B cell (primary cell): ENCODE data around the gene ACTMAP. TPM values are rescaled to one million over a fixed set of nuclear protein-coding genes. Genes with fewer than 3 reads are reported as not detected.

Source experiments
- ATAC-seq: fragments of 200-7000 bp; cut with Tn5 transposase; one replicate; pipeline ENCODE4 v1.10.0; 2021; ENCODE audit warnings: low read depth, mild to moderate bottlenecking, moderate number of reproducible peaks, moderate library complexity
- CTCF ChIA-PET: fragments of 350-600 bp; sonication (Branson Sonifier 250); formaldehyde crosslinking; loops from one replicate; lab custom pipeline; 2021; ENCODE audit warnings: antibody characterized with exemption, inconsistent platforms; lab: Charles Lee
- POLR2A ChIA-PET: fragments of 350-600 bp; sonication (Branson Sonifier 250); formaldehyde crosslinking; loops from one replicate; lab custom pipeline; 2021; ENCODE audit warnings: antibody characterized with exemption; lab: Charles Lee
- DNase-seq: peaks from one replicate; pipeline ENCODE4 v3.0.0; 2013
- H2AFZ ChIP-seq: 2 replicates; pipeline ENCODE4 v1.6.1; 2012; ENCODE audit warnings: mild to moderate bottlenecking, low read depth, low read length; ENCODE audit not compliant: insufficient read depth, poor library complexity, severe bottlenecking
- H3K27ac ChIP-seq, 2 donors: 1 replicate in 1 of 2; 2 replicates in 1 of 2; pipeline ENCODE4 v1.5.1; 2012 to 2013; ENCODE audit warnings: low read length in 2 of 2, mild to moderate bottlenecking in 2 of 2, moderate library complexity in 1 of 2
- H3K27me3 ChIP-seq, 4 experiments: fragments of 200-600 bp in 1 of 4; sonication (generic) in 1 of 4; replicated peaks in 1 of 4; 1 replicate in 2 of 4; 2 replicates in 2 of 4; pipeline versions ENCODE4 v1.6.1 to v1.7.0; 2013 to 2016; ENCODE audit warnings: low read length in 3 of 4, mild to moderate bottlenecking in 2 of 4, mixed read lengths in 1 of 4, moderate library complexity in 1 of 4; ENCODE audit not compliant: insufficient read depth in 4 of 4, control insufficient read depth in 3 of 4; ENCODE audit errors: control extremely low read depth in 1 of 4
- H3K36me3 ChIP-seq, 2 experiments: replicated peaks in 1 of 2; 1 replicate in 1 of 2; 2 replicates in 1 of 2; pipeline versions ENCODE4 v1.6.1 to v1.7.1; 2013; ENCODE audit warnings: low read length in 1 of 2; ENCODE audit not compliant: insufficient read depth in 2 of 2, control insufficient read depth in 1 of 2; ENCODE audit errors: control extremely low read depth in 1 of 2, extremely low read depth in 1 of 2
- H3K4me1 ChIP-seq, 2 donors: fragments of 200-600 bp in 1 of 2; sonication (generic) in 1 of 2; 1 replicate in 1 of 2; 2 replicates in 1 of 2; pipeline versions ENCODE4 v1.5.1 to v1.6.1; 2013 to 2017; ENCODE audit warnings: low read length in 2 of 2; ENCODE audit not compliant: control insufficient read depth in 2 of 2, insufficient read depth in 2 of 2
- H3K4me2 ChIP-seq: replicated peaks from 2 replicates; pipeline ENCODE3; 2012; ENCODE audit warnings: mild to moderate bottlenecking, low read depth, low read length; ENCODE audit not compliant: poor library complexity, severe bottlenecking
- H3K4me3 ChIP-seq, 5 experiments: fragments of 200-600 bp in 1 of 5; sonication (generic) in 1 of 5; 1 replicate in 3 of 5; 2 replicates in 2 of 5; pipeline versions ENCODE4 v1.5.1 to v1.7.0; 2011 to 2016; ENCODE audit warnings: low read length in 4 of 5, mild to moderate bottlenecking in 4 of 5, low read depth in 2 of 5, control low read depth in 1 of 5, moderate library complexity in 1 of 5; ENCODE audit not compliant: insufficient read depth in 1 of 5; ENCODE audit errors: control extremely low read depth in 1 of 5, extremely low read depth in 1 of 5
- H3K79me2 ChIP-seq: fragments of 200-600 bp; sonication (generic); one replicate; pipeline ENCODE4 v1.6.0; 2016; ENCODE audit warnings: low read length; ENCODE audit not compliant: control insufficient read depth, insufficient read depth
- H3K9ac ChIP-seq: fragments of 200-600 bp; sonication (generic); 2 replicates; pipeline ENCODE4 v1.6.1; 2017; ENCODE audit warnings: mild to moderate bottlenecking, low read length, moderate library complexity
- H3K9me3 ChIP-seq, 3 donors: one replicate each; pipeline versions ENCODE4 v1.6.1 to v1.7.1; 2013; ENCODE audit warnings: low read length in 2 of 3; ENCODE audit not compliant: control insufficient read depth in 2 of 3, insufficient read depth in 1 of 3; ENCODE audit errors: control extremely low read depth in 1 of 3
- H4K20me1 ChIP-seq: 2 replicates; pipeline ENCODE4 v1.6.0; 2012; ENCODE audit warnings: mild to moderate bottlenecking, low read length; ENCODE audit not compliant: insufficient read depth, control insufficient read depth, poor library complexity, severe bottlenecking
- H3K27ac Mint-ChIP-seq: one replicate; pipeline ENCODE4 v1.8.0; 2021; ENCODE audit warnings: mixed read lengths
- H3K27me3 Mint-ChIP-seq: one replicate; pipeline ENCODE4 v1.8.0; 2021; ENCODE audit warnings: mixed read lengths
- H3K4me1 Mint-ChIP-seq: one replicate; pipeline ENCODE4 v1.8.0; 2021; ENCODE audit warnings: mixed read lengths
- H3K4me3 Mint-ChIP-seq: one replicate; pipeline ENCODE4 v1.8.0; 2021; ENCODE audit warnings: mixed read lengths
- H3K9me3 Mint-ChIP-seq: one replicate; pipeline ENCODE4 v1.8.0; 2022; ENCODE audit warnings: mixed read lengths; ENCODE audit not compliant: insufficient read depth
- EZH2 ChIP-seq: IDR thresholded peaks from 2 replicates; pipeline ENCODE4 v1.6.1; 2012; ENCODE audit warnings: borderline replicate concordance, low read depth, mild to moderate bottlenecking, moderate library complexity, low read length; ENCODE audit not compliant: insufficient read depth, poor library complexity, severe bottlenecking
- WGBS: methylation state at CpG from one replicate; pipeline ENCODE4 v1.1.5; 2013; ENCODE audit warnings: missing lambda C conversion rate; ENCODE audit not compliant: insufficient coverage; 5-methylcytosine and 5-hydroxymethylcytosine counted together
- intact Hi-C: fragments of 100-400 bp; cut with micrococcal nuclease; formaldehyde crosslinking; loops from one replicate; pipeline ENCODE4 v1.10.0; 2022
- polyA plus RNA-seq: library from polyadenylated mRNA; depleted of rRNA; stranded (reverse); fragments of >200 nt; gene quantifications from 2 replicates; pipeline ENCODE4 v1.2.3, GENCODE V29; 2012
- total RNA-seq, 2 donors: library from RNA; stranded (reverse); fragments of 120-200 nt in 1 of 2; gene quantifications; 1 replicate in 1 of 2; 2 replicates in 1 of 2; pipeline versions ENCODE4 v1.2.3 to v1.2.4, GENCODE V29; 2013 to 2022
- TF ChIP-seq, protein P1 (sequence below): fragments of 200-600 bp; IDR thresholded peaks from one replicate; pipeline ENCODE4 v1.8.0; 2022; ENCODE audit warnings: antibody characterized with exemption, mild to moderate bottlenecking

The ACTMAP gene
- total and polyA plus RNA-seq, 2 donors (not counting 1 experiment from before 2014, with no cell fraction given) = 7.7 to 10.2 TPM

DNA sequence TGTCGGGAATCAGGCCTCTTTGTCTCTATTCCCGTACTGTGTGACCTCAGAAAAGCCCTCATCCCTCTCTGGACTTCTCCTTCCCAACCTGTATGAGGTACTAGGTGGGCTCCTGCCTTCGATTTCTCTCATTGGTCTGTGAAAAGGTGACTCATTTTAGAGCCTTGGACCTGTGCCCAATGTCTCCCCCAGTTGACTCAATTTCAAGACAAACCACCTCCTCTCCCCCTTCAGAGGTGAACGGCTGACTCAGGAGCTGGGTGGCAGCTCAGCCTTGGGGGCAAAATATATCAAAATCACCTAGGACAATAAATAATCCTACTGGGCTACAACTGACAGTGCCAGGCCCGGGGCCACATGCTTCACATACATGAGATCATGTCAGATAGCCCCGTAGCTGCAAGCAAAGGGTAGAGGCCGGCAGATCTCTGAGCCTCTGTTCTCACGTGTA, 34.2 kb downstream of the ACTMAP start:
- H3K79me2 ChIP-seq = peaks cover 62% of the 10 kb centered on the region
- 0% methylated on average over 5 of the region's 8 CpGs for WGBS
- H3K9ac ChIP-seq = peak overlapping the region; percentile 90
- H3K36me3 ChIP-seq = peaks cover 0 to 14% of the 10 kb centered on the region in 2 experiments
- no peak for DNase-seq
- POLR2A ChIA-PET = interaction anchor here (0.6 to 2.0 kb wide), 8 partner anchors 25 to 254 kb away, joined by 3 to 15 read pairs (median 4); partner anchors contain the start of genes EGLN2 and RAB4B
- TF ChIP-seq, protein P1, sequence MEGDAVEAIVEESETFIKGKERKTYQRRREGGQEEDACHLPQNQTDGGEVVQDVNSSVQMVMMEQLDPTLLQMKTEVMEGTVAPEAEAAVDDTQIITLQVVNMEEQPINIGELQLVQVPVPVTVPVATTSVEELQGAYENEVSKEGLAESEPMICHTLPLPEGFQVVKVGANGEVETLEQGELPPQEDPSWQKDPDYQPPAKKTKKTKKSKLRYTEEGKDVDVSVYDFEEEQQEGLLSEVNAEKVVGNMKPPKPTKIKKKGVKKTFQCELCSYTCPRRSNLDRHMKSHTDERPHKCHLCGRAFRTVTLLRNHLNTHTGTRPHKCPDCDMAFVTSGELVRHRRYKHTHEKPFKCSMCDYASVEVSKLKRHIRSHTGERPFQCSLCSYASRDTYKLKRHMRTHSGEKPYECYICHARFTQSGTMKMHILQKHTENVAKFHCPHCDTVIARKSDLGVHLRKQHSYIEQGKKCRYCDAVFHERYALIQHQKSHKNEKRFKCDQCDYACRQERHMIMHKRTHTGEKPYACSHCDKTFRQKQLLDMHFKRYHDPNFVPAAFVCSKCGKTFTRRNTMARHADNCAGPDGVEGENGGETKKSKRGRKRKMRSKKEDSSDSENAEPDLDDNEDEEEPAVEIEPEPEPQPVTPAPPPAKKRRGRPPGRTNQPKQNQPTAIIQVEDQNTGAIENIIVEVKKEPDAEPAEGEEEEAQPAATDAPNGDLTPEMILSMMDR = no peak
- TF ChIP-seq EZH2 = no peak
- no peaks in the 10 kb centered on the region for H3K27me3 ChIP-seq
- ATAC-seq = no peak
- no peaks in the 10 kb centered on the region for H3K27me3 Mint-ChIP-seq
- peak overlapping the region; percentile 90 for H3K4me2 ChIP-seq
- peak overlapping the region; percentile 86 for H2AFZ ChIP-seq
- peaks cover 62% of the 10 kb centered on the region for H3K4me1 Mint-ChIP-seq
- H3K27ac ChIP-seq = peak overlapping the region; percentile 87 to 90
- H3K9me3 ChIP-seq = no peaks in the 10 kb centered on the region
- H4K20me1 ChIP-seq = peaks cover 4% of the 10 kb centered on the region
- intact Hi-C loops = loop anchor here (1.0 to 10.0 kb wide), 6 partner anchors 29 to 681 kb away; partner anchors contain the start of genes ACTMAP, BCKDHA and EXOSC5
- H3K4me3 Mint-ChIP-seq = peak overlapping the region; percentile 88
- H3K9me3 Mint-ChIP-seq = no peaks in the 10 kb centered on the region
- H3K4me3 ChIP-seq = peak overlapping the region; percentile 79 to 90 (median 81)
- peak overlapping the region; percentile 97 for H3K27ac Mint-ChIP-seq
- peaks cover 47 to 64% of the 10 kb centered on the region in 2 donors for H3K4me1 ChIP-seq
- CTCF ChIA-PET = interaction anchor here (1.3 to 2.0 kb wide), 6 partner anchors 34 to 91 kb away, joined by 4 to 9 read pairs (median 6); partner anchors contain the start of genes ACTMAP, EGLN2 and SNRPA
